Erythroblast (primary cell): Measurements from ENCODE around the gene NAA10.

ENCODE experiments used
- GATA1 ChIP-seq: IDR thresholded peaks from 2 replicates; pipeline ENCODE4 v1.6.1; 2011; ENCODE audit warnings: low read depth, mild to moderate bottlenecking, control low read depth, low read length, moderate library complexity
- POLR2A ChIP-seq: IDR thresholded peaks from 2 replicates; pipeline ENCODE4 v1.6.1; 2011; ENCODE audit warnings: mild to moderate bottlenecking, low read length

DNA sequence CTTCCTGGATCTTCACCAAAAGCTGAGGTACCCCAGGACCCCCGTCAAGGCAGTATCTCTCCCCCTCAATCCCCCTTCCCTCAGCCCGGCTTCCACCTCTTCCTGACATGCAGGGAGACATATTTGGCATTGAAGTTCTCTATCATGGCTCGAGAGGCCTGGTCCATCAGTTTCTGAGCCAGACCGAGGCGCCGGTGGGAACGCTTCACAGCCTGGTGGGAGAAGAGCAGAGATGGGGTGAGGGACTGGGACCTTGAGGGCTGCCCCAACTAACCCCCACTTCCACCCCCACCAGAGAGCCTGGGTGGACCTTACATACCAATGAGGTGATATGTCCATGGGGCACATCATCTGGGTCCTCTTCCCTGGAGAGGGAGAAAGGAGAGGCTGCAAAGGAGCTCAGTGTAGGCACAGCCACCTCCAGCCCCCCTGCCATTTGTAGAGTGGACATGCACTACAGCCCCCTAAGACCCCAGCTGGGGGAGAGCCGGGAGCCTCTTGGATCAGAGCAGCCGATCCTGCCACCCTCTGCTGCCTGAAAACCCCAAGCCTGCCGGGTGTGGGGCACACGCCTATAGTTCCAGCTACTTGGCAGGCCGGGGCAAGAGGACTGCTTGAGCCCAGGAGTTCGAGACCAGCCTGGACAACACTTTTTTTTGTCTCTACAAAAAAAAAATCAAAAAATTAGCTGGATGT, 2.5 kb downstream of the NAA10 start:
- TF ChIP-seq POLR2A (no peak), GATA1 (no peak)
